ENCODE results near the gene OCA2.

DNA sequence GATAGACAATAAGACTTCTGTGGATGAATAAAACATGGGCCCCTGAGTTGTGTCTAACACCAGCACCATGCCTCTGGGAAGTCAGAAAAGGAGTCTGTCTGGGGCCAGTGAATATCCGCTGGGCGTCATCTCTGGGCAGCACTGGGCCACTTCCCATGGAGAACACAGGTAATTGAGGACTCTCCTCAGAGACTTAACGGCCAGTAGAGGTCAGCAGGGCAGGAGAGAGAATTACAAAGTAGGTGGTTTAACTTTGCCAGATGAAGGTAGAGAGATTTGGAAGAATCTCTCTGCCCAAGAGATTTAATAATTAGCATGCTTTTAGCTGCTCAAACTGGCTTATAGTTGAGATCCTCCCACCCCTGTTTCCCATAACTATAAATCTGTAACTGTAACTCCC lies 65.7 kb downstream of the OCA2 start:
- TF ChIP-seq POLR2AphosphoS5 (IDR thresholded peaks at IDR 0.05): no peak
- TF ChIP-seq, protein P1, sequence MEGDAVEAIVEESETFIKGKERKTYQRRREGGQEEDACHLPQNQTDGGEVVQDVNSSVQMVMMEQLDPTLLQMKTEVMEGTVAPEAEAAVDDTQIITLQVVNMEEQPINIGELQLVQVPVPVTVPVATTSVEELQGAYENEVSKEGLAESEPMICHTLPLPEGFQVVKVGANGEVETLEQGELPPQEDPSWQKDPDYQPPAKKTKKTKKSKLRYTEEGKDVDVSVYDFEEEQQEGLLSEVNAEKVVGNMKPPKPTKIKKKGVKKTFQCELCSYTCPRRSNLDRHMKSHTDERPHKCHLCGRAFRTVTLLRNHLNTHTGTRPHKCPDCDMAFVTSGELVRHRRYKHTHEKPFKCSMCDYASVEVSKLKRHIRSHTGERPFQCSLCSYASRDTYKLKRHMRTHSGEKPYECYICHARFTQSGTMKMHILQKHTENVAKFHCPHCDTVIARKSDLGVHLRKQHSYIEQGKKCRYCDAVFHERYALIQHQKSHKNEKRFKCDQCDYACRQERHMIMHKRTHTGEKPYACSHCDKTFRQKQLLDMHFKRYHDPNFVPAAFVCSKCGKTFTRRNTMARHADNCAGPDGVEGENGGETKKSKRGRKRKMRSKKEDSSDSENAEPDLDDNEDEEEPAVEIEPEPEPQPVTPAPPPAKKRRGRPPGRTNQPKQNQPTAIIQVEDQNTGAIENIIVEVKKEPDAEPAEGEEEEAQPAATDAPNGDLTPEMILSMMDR (IDR thresholded peaks at IDR 0.05): no peak
- no peak for TF ChIP-seq POLR2A (IDR thresholded peaks at IDR 0.05)
- TF ChIP-seq EP300 (IDR thresholded peaks at IDR 0.05): no peak
